ENCODE results near the gene PPIP5K2. TPM values are rescaled to one million over a fixed set of nuclear protein-coding genes. Genes with fewer than 3 reads are reported as not detected.

PPIP5K2 gene
- total and polyA plus RNA-seq, 2 of the 8 experiments (the other 6 are each of a cell fraction or from before 2014, with no cell fraction given): 14.8 to 46.6 TPM

- TF ChIP-seq EP300 (IDR thresholded peaks at IDR 0.05; ENCODE audit: borderline replicate concordance in 1 of 2, low read depth in 2 of 2, low read length in 2 of 2) (no peak), HDAC2 (IDR thresholded peaks at IDR 0.05; ENCODE audit: borderline replicate concordance in 1 of 2, low read depth in 2 of 2, low read length in 2 of 2) (no peak), TEAD4 (IDR thresholded peaks at IDR 0.05; ENCODE audit: low read depth, low read length) (no peak), JUND (IDR thresholded peaks at IDR 0.05; ENCODE audit: low read length) (no peak), CBX8 (IDR thresholded peaks at IDR 0.05; ENCODE audit: borderline replicate concordance, low read depth, low read length) (no peak), TAF7 (optimal IDR thresholded peaks at IDR 0.05; ENCODE audit: borderline replicate concordance, low read depth, low read length) (no peak)
Measured at GRCh38 chr5:103217101-103217500, 97.0 kb downstream of the PPIP5K2 start (continued).

Measured in H1 (cell line).